Measurements from ENCODE around the gene C4B.

DNA sequence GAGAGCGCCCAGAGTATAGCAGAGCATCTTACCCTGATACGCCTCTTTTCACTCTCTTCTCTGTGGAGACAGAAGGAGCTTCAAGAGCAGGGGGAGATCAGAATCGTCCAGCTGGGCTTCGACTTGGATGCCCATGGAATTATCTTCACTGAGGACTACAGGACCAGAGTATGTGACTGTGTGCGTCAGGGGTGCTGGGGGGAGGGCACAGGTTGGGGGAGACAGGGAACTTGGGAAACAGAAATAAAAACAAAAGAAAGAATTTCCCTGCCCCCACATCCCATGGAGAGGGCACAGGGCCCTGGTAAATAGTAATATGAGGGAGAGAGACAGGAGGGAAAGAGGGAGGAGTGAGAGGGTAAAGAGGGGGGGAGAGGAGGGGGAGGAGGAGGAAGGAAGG lies 35.8 kb upstream of the C4B start:
- TF ChIP-seq, protein P1, sequence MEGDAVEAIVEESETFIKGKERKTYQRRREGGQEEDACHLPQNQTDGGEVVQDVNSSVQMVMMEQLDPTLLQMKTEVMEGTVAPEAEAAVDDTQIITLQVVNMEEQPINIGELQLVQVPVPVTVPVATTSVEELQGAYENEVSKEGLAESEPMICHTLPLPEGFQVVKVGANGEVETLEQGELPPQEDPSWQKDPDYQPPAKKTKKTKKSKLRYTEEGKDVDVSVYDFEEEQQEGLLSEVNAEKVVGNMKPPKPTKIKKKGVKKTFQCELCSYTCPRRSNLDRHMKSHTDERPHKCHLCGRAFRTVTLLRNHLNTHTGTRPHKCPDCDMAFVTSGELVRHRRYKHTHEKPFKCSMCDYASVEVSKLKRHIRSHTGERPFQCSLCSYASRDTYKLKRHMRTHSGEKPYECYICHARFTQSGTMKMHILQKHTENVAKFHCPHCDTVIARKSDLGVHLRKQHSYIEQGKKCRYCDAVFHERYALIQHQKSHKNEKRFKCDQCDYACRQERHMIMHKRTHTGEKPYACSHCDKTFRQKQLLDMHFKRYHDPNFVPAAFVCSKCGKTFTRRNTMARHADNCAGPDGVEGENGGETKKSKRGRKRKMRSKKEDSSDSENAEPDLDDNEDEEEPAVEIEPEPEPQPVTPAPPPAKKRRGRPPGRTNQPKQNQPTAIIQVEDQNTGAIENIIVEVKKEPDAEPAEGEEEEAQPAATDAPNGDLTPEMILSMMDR (IDR thresholded peaks at IDR 0.05), result no peak
- TF ChIP-seq POLR2A (IDR thresholded peaks at IDR 0.05), result no peak
